Astrocyte of the cerebellum (primary cell): ENCODE data around the gene PPP6R2.

ENCODE experiments used
- DNase-seq: peaks from one replicate; pipeline ENCODE4 v3.0.0-alpha.2; 2011; ENCODE audit warnings: low read depth
- H3K4me3 ChIP-seq: 2 replicates; pipeline ENCODE4 v1.5.1; 2011; ENCODE audit warnings: mild to moderate bottlenecking, low read depth, low read length, moderate library complexity
- CTCF ChIP-seq: IDR thresholded peaks from 2 replicates; pipeline ENCODE4 v1.5.1; 2012; ENCODE audit warnings: low read length, low read depth, moderate library complexity, mild to moderate bottlenecking; ENCODE audit errors: missing control alignments
- in situ Hi-C: cut with HindIII; loops from 2 replicates; pipeline ENCODE4 v1.10.0; 2017; ENCODE audit warnings: low sequenced_read_pairs

Gene PPP6R2

GRCh38 chr22:50439314-50439870 is 96.3 kb downstream of the PPP6R2 start:
- in situ Hi-C loops = no loop called here
- H3K4me3 ChIP-seq = no peak overlapping the region
- no peak for DNase-seq
- TF ChIP-seq CTCF = no peak

- in situ Hi-C loops = no loop called here
- DNase-seq = no peak
- no peak overlapping the region for H3K4me3 ChIP-seq
- no peak for TF ChIP-seq CTCF
These were observed 96.8 kb downstream of the PPP6R2 start for GRCh38 chr22:50439871-50440331.

- DNase-seq = no peak
- in situ Hi-C loops = no loop called here
- TF ChIP-seq CTCF = no peak
- no peak overlapping the region for H3K4me3 ChIP-seq
These were observed 97.6 kb downstream of the PPP6R2 start for GRCh38 chr22:50440544-50441249.

- H3K4me3 ChIP-seq = no peak overlapping the region
- TF ChIP-seq CTCF = no peak
- in situ Hi-C loops = no loop called here
- no peak for DNase-seq
These were observed 98.4 kb downstream of the PPP6R2 start for GRCh38 chr22:50441428-50441993.

GRCh38 chr22:50443197-50443596 is 100.1 kb downstream of the PPP6R2 start:
- TF ChIP-seq CTCF = no peak
- no peak overlapping the region for H3K4me3 ChIP-seq
- DNase-seq = no peak
- in situ Hi-C loops = no loop called here

GRCh38 chr22:50443801-50444625 is 100.9 kb downstream of the PPP6R2 start:
- DNase-seq = no peak
- in situ Hi-C loops = no loop called here
- no peak overlapping the region for H3K4me3 ChIP-seq
- TF ChIP-seq CTCF = no peak
